Activated CD4-positive, alpha-beta T cell treated with anti-CD3 and anti-CD28 coated beads, Interleukin-2, Interleukin-6, amounts not matched to agents 100 ng/mL and 50 ng/mL, durations not matched to agents 16 hours and 8 hours (primary cell): ENCODE data around the gene KPNA2.
A peak's percentile ranks its signal among the peaks of the same experiment; 100 is the strongest.
"Not testable (repeated sequence)": the region's sequence is repeated elsewhere in the genome, so short reads cannot be mapped to it uniquely, and the experiment has no call there.

Experiments used
- DNase-seq: peaks from one replicate; pipeline ENCODE4 v3.0.0-alpha.2; 2020

The KPNA2 gene

DNA sequence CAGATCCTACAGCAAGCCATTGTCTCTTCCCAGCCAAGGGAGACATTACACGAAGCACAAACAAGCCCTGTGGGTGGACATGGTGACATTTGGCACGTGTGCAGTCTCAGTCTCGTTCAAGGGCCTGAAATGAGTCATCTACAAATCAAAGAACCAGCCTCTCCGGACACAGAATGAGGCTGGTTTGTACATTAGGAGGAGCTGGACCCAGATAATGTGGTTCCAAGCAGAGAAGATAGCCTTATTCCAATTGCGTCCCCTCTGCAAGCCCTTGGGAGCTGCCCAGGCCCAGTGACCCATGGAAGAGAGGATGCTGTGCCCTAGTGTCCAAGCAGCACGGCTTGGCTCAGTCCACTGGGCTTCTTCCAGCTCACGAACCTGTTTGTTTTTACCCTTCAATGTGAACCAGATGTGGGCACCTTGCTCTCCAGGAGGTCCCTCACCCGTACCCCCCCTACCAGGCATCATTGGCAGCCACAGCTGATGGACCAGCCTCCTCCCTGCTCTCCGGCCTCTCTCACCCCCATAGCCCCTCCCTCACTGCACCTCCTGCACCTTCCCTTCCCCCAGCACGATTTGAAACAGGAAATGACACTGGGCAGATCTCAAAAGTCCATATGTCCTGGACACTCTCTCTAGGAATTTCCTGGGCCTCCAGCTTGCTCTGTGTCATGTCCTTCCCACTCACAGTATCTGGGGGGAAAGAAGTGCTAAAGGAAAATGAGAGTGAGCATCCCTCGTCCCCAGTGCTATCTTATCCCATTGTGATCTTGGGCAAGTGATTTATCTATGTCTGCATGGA is 26.2 kb downstream of the KPNA2 start:
- no peak for DNase-seq

GRCh38 chr17:68065366-68065765 is 29.8 kb downstream of the KPNA2 start:
- not testable (repeated sequence) for DNase-seq

DNA sequence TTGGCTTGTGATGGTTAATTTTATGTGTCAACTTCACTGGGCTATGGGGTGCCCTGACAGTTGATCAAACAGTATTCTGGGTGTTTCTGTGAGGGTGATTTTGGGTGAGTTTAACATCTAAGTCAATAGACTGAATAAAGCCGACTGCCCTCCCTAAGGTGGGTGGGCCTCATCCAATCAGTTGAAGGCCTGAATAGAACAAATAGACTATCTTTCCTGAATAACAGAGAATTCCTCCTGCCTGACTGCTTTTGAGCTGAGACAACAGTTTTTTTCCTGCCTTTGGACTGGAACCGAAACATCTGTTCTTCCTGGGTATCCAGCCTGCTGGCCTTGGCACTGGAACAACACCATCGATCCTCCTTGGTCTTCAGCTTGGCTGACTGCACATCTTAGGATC is 33.0 kb downstream of the KPNA2 start:
- not testable (repeated sequence) for DNase-seq

DNA sequence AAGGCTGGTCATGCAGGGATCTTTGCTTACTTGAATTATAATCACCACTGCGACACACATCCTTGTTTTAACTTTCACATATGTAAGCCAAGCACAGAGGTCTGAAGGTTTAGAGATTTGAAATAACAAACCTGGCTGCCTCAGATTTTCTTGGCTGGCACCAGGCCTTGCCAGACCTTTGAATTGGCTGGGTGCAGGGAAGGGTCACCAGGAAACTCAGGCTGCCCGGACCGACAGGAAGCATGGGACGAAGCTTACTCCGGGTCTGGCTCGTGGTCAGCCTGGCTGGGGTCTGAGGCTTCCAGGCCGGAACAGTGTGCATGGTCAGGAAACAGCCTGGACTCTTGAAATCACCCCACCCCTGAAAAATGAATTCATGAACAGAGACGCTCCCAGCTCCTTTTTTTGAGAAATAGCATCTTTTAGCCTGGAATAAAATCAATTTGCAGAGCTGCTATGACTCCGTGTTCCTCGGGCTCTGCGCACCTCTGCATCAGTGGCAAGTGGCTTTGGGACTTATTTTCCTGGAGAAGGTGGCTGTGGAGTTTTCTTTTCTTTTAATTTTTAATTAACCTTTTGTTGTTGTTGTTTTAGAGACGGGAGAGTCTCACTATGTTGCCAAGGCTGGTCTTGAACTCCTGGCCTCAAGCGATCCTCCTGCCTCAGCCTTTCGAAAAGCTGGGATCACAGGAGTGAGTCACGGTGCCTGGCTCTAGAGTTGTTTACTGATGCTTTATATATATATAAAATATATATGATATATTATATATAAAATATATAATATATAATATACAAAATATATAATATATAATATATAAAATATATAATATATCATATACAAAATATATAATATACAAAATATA is 35.3 kb downstream of the KPNA2 start:
- not testable (repeated sequence) for DNase-seq

GRCh38 chr17:68074279-68074678 is 38.7 kb downstream of the KPNA2 start:
- DNase-seq, result no peak

GRCh38 chr17:68075953-68076607 is 40.5 kb downstream of the KPNA2 start:
- DNase-seq, result not testable (repeated sequence)

- DNase-seq, result not testable (repeated sequence)
Observed at GRCh38 chr17:68077498-68077897, 42.0 kb downstream of the KPNA2 start.

GRCh38 chr17:68080411-68081150 is 45.0 kb downstream of the KPNA2 start:
- DNase-seq, result no peak

- peak; percentile 21 for DNase-seq
Observed at GRCh38 chr17:68081305-68082265, 46.0 kb downstream of the KPNA2 start.

- DNase-seq, result peak; percentile 36
Observed at GRCh38 chr17:68085771-68086381, 50.3 kb downstream of the KPNA2 start.

DNA sequence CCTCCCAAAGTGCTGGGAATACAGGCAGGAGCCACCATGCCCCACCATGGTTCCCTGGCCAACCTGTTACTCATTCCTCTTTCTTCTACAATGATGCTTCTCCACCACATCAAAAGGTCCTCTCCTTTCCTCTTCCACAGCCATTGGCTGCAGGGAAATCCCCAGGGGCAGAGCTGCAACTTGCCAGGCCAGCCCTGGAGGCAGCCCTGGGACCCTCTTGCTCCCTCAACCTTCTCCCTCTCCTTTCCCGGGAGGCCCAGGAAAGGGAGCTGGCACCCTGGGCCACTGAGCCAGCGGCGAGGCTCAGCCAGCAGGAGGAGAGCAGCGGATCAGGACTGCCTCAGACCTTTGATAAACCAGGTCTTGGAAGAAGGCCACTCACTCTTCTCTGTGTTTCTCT is 51.1 kb downstream of the KPNA2 start:
- DNase-seq, result peak; percentile 45

GRCh38 chr17:68087131-68087623 is 51.6 kb downstream of the KPNA2 start:
- DNase-seq, result peak; percentile 32

DNA sequence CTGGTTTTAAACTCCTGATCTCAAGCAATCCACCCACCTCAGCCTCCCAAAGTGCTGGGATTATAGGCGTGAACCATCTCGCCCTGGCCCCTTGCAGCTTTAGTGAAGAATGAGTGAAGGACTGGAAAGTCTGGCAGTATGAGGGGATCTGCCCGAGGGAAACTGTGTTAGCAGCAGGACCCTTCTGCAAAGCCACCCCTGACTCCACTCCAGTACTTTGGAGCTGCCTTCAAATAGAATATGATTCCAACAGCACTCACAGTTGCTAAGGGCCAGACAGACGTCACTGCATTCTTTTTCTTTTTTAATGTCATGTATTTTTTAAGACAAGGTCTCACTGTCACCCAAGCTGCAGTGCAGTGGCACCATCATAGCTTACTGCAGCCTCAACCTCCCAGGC is 52.3 kb downstream of the KPNA2 start:
- DNase-seq, result no peak

DNA sequence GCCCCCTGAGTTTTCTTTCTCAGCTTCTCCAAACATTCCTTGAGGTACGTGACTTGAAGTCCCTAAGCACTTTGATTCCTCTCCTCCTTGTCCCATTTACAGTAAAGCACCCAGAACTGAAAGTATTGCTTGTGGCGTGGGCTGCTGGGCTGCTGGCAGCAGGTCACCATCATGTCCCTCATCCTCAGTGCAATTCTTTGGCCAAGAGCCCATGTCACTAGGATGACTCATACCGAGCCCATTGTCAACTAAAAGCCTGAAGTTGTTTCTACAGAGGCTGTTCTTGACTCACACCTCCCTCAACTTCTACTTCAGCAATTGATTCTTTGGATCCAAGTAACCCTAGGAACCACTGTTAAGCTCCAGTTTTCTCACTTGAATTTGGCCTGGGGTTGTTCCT is 54.3 kb downstream of the KPNA2 start:
- peak; percentile 57 for DNase-seq

DNA sequence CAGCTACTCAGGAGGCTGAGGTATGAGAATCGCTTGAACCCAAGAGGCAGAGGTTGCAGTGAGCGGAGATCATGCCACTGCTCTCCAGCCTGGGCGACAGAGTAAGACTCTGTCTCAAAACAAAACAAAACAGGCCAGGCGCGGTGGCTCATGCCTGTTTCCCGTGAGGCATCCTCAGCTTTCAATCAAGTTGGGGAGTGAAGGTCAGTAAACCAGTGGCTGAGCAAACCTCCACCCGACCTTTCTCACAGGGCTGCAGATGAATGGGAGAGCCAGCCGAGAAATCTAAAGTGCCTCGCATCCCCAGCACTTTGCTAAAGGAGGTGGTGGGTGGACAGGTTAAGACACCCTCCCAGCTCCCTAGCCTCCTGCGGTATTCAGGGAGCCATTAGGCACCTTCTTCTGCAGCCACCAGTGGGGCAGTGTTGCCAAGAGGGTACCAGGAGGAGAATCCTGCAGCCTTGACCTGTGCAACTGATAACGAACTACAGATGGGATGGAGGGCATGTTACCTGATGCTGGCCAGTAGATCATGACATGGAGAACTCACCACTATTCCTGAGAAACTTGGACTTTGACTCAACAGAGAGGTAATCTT is 59.0 kb downstream of the KPNA2 start:
- no peak for DNase-seq

DNA sequence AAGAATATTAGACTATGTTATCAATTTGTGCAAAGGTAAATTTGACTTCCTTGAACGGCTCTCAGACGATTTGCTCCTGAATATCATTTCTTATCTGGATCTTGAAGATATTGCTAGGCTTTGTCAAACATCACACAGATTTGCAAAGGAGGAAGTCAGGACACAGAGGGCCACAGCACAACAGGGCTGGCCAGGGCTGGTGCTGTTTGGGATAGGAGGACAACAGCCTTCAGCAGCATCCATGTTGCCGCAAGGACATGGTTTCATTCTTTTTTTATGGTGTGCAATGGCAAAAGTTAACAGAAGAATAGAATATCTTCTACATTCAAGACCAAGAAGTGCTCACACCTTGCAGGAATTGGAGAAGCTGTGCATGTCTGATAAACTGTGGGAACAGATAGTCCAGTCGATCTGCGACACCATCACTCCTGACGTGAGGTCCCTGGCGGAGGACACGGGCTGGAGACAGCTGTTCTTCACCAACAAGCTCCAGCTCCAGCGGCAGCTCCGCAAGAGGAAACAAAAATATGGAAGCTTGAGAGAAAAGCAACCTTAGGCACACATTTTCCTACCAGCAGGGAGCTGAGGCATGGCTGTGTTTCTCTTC is 59.8 kb downstream of the KPNA2 start:
- DNase-seq, result no peak

DNA sequence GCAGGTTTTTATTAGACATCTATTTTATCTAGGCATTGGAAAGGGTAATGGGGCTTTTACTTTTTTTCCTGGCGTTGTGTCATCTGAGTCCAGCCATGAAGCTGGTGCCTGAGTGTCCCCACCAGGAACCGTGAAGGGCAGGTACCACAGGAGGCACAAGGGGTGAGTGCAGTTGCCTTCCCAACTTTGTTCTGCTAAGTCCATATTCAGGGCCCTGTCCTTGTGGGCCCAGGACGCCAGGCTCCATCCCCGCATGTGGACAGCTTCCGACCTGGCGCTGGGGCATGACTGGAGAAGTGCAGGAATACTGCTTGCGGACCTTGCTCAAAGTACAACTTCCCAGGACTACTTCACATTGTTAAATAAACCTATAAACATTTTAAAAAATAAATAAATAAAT is 60.6 kb downstream of the KPNA2 start:
- no peak for DNase-seq
